GM21381 (cell line): Measurements from ENCODE around the gene AIG1.

ENCODE experiments used
- ATAC-seq: cut with Tn5 transposase; IDR thresholded peaks from one replicate; pipeline ENCODE4 v1.9.1; 2021; ENCODE audit warnings: mild to moderate bottlenecking, moderate library complexity; ENCODE audit not compliant: unreplicated experiment

The AIG1 gene

DNA sequence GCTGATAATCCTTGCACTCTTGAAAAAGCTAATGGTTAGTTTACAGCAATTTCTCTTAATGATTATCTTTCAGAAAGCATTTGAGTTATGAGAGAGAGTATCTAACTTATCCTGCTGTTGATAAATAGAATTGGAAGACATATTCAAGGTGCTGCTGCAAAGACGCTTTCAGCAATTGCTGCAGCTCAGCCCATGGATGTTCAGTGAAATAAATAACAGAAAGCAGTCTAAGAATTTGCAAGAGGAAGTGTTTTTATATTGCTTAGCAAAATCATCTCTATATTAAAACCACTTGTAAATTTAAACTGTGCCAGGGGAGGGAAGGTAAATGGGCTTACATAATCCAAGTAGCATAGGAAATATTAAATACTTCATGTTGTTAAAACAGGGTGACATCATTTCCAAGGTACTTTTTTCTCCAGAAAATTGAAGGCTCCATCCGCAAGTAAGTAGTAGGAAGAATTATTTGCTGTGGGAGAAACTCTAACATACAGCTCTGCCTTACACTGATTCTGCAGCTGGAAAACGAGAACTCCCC is 201.3 kb downstream of the AIG1 start:
- no peak for ATAC-seq

- ATAC-seq, result no peak
Observed at GRCh38 chr6:143262859-143263258, 202.2 kb downstream of the AIG1 start.

- no peak for ATAC-seq
Observed at GRCh38 chr6:143264379-143264778, 203.7 kb downstream of the AIG1 start.

- ATAC-seq, result no peak
Observed at GRCh38 chr6:143264986-143265764, 204.5 kb downstream of the AIG1 start.

DNA sequence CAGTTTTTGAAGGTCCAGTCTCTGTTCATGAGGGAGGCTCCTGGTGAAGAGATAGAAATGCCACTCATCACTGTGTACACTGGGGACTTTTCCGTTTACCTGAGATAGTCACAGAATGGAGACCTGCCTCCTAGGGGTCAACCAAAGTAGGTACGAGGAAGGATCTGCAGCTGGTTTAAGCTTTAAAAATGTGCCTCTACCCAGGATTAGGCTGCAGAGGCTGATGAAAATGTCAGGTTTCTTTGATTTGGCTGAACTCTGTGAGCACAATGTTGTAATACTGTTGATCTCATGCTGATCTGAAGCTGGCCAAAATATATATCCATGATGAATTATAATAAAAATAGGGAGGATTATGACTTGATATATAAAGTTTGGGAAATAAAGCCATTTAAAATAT is 207.1 kb downstream of the AIG1 start:
- no peak for ATAC-seq

- ATAC-seq, result no peak
Observed at GRCh38 chr6:143268439-143268838, 207.8 kb downstream of the AIG1 start.

DNA sequence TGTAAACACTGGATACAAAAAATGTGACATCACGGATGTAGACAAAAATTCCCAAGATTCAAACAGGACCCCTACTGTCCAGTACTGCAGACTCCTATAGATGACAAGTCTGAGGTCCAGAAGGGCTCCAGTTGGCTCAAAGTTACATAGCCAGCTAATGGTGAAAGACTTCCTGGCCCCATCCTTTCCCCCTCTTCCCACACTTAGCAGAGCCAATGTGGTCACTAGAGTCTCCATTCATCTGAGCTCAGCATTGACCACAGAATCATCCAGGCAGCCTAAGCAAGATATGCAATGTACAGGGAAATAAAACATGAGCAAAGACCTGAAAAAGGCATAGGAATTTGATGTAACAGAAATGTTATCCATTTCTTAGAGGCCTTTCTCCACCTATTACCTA is 209.3 kb downstream of the AIG1 start:
- ATAC-seq, result no peak

DNA sequence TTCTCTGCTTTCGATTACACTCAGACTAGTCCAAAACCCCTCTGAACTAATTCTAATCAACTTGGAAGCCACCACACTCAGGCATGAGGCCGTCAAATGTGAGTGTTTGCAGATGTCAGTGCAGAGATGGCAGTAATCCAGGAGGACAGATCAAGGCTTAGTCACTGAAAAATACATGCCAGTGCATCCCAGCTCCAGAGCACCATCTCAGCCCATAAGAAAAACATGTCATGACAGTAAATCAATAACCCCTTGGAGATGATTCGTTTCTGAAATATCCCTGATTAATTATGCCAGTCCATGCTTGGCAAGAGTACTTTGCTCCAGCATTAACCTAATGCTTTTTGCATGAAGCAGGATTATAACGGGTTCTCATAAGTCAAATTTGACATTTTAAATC is 210.3 kb downstream of the AIG1 start:
- no peak for ATAC-seq

GRCh38 chr6:143276436-143276835 is 215.7 kb downstream of the AIG1 start:
- peak; percentile 98 for ATAC-seq

- ATAC-seq, result no peak
Observed at GRCh38 chr6:143279385-143279784, 218.7 kb downstream of the AIG1 start.

DNA sequence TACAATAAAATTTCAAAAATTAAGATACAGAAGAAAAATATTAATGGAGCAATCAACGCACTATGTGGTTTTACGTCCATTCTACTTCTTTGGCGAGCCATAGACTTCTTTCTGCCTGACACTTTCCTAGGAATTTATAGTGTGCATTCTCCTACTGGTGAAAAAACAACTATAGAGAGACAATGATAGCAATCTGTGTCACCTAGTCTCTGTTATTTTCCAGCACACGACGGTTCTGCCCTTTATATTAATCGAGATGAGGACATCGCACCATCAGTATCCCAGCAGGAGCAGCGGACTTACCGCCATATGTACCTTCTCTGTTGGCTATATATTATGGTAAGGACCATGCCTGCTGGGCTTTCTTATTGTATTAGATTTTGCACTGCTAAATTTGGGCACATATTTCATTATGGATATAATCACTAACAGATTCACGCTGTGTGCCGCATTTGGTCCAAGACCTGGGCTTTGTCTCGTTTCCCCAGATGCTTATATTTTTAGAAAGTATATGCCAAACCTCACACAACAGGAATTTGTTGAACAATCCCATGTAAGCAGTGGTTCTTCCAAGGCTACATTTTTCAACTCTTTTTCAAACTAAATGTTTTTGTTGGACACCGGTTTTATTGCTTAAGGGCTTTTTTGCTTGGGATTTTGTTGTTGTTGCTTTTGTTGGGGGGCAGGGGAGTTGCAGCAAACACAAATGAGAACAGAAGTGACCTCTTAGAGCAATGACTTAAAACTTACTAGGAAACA is 223.4 kb downstream of the AIG1 start:
- ATAC-seq, result no peak

DNA sequence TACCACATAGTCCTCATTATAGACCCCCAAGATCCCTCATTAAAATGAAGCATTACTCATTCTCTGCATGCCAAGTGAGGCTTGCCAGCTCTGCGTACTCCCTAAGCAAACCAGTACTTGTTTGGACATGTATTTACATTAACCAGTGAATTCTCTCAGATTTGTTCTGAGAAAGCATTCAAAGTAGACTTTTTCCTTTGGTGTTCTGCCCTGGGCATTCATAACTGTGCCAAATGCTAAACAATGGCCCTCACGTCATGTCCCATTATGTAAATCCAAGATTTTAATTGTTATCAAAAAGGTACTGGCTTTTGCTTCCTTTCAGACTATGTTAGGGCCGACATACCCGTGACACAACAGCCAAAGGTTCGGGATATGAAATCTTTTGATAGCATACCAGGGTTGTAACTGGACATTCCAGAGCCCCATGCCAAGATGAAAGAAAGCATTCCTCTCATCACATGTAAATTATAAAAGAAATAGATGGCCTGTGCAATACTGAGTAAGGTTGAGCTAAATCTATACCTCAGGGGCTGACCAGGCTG is 225.6 kb downstream of the AIG1 start:
- ATAC-seq, result no peak

GRCh38 chr6:143288923-143289322 is 228.2 kb downstream of the AIG1 start:
- ATAC-seq, result no peak

DNA sequence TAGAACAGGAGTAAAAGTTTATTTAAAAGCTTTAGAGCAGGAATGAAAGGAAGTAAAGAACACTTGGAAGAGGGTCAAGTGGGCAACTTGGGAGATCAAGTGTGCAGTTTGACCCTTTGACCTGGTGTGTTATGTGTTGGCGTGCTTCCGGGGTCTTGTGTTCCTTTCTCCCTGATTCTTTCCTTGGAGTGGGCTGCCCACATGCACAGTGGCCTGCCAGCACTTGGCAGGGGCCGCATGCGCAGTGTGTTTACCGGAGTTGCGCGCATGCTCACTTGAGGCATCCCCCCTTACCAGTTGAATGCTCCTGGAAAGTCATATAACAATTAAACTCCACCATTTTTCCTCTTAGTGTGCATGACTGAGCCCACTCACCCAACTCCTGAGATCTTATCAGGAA is 229.5 kb downstream of the AIG1 start:
- ATAC-seq, result no peak

DNA sequence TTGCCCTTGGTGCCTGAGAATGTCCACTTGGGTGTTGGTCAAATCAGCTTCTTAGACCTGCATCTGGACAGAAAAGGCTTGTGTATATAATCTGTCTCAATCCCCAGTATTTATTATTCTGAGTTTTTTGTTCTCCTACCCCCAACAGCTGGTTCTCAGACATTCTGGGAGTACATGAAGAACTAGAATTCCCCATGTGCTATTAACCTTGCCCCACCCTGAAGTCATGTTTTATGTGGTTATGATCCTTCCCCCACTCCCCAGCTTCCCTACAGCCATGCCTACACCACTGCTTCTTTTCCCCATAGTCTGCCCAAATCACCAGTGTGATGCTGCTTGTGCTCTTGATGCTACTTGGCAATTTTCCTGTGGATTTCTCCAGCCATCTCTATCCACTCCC is 232.8 kb downstream of the AIG1 start:
- no peak for ATAC-seq

GRCh38 chr6:143294265-143294860 is 233.7 kb downstream of the AIG1 start:
- no peak for ATAC-seq

DNA sequence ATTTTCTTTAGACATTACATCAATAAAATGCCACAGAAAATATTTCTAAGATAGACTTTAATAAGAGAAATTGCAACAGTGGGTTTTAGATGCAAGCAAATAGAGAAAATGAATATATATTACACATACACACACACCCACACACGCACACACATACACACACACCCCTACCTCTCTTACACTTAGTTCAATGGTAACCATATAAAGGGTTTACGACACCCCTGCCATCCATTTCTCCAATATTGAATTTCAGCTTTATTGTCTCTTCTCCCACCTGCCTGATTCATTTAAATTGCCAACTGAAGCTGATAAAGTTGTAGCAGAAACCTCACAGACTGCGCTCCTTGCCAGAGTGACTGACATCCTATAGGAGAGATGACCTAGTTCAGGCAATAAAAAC is 235.2 kb downstream of the AIG1 start:
- no peak for ATAC-seq

- no peak for ATAC-seq
Observed at GRCh38 chr6:143298071-143298470, 237.4 kb downstream of the AIG1 start.

DNA sequence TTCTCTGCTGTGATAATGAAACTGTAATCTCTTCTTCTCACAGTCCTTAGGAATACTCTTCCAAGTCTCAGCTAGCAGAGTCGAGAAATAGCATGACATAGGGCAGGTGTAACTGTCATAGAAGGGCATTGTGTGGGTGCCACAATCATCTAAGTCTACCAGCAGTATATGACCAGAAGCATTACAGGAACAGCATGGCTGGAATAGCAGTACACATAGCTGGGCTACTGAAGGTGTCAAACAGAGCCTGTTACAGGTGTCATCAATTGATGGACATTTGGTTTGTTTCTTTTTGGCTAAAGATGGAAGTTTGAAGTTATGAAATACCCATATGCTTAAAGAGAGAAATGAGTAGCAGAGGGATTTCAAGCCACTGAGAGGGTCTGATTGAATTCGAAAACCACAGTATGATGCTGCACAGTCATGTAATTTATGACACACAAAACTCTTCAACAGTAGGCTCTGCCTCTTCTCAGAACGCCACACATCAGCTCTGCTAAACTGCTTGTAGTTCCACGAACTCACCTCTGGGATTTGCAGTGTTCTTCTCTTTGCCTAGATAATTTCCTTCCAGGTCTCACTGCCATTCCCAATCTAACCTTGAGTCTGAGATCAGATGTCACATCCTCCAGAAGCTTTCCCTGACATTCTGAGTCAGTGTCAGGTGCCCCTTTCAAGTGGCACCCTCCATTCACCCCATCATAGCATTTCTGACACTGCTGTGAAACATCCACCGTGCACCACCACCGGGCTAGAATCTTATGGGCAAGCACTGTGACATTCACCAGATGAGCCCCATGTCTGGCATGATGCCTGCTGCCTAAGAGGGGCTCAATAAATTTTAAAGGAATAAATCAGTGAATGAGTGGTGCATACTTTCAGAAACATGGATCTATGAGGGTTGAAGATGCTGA is 238.8 kb downstream of the AIG1 start:
- ATAC-seq, result peak; percentile 79

- ATAC-seq, result no peak
Observed at GRCh38 chr6:143301188-143301587, 240.5 kb downstream of the AIG1 start.
